Measurements from ENCODE around the gene PROX1. TPM values are rescaled to one million over a fixed set of nuclear protein-coding genes. Genes with fewer than 3 reads are reported as not detected.

The PROX1 gene
- total and polyA plus RNA-seq, 2 of the 8 experiments (the other 6 are each of a cell fraction or from before 2014, with no cell fraction given), result 0.30 to 2.0 TPM

DNA sequence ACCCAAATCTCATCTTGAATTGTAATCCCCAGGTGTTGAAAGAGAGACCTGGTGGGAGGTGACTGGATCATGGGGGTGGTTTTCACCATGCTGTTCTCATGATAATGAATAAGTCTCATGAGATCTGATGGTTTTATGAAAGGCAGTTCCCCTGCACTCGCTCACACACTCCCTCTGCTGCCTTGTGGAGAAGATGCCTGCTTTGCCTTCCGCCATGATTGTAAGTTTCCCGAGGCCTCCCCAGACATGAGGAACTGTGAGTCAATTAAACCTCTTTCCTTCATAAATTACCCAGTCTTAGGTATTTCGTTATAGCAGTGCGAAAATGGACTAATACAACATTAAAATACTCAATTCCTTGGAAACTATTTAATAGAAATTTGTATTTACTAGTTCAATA lies 99.2 kb downstream of the PROX1 start:
- FAIRE-seq (no peak), DNase-seq (ENCODE audit: low read depth in 1 of 2, low spot score in 2 of 2) (no peak)
- no peak overlapping the region for H2BK5ac ChIP-seq (ENCODE audit: low read depth, low read length)
- no peak overlapping the region for H2AFZ ChIP-seq (ENCODE audit: low read length)
- H3K23ac ChIP-seq (ENCODE audit: insufficient read length), result no peak overlapping the region
- H4K8ac ChIP-seq (ENCODE audit: extremely low read depth, insufficient read depth, low read length), result no peak overlapping the region
- no peak overlapping the region for H3K4me3 ChIP-seq (ENCODE audit: extremely low read depth in 1 of 4, insufficient read depth in 2 of 4, low read depth in 3 of 4, low read length in 4 of 4)
- no peak overlapping the region for H2BK120ac ChIP-seq (replicated peaks; ENCODE audit: low read depth, low read length)
- H3K14ac ChIP-seq (ENCODE audit: insufficient read length), result no peak overlapping the region
- no peak overlapping the region for H3K4ac ChIP-seq (replicated peaks; ENCODE audit: insufficient read length, low read depth, low read length)
- H3K79me1 ChIP-seq (ENCODE audit: low read depth, low read length), result no peaks in the 10 kb centered on the region
- TF ChIP-seq YY1 (IDR thresholded peaks at IDR 0.05; ENCODE audit: low read depth, low read length) (peak; percentile 35; the same call in 1 of the 2 replicates), BRCA1 (IDR thresholded peaks at IDR 0.05; ENCODE audit: low read depth, low read length) (no peak), GTF2F1 (IDR thresholded peaks at IDR 0.05; ENCODE audit: borderline replicate concordance, low read depth, low read length) (no peak), RAD21 (IDR thresholded peaks at IDR 0.05 in 1 of 2, conservative IDR thresholded peaks at IDR 0.05 in 1 of 2; ENCODE audit: low read depth in 2 of 2, low read length in 2 of 2) (peak; percentile 43 to 49; a peak in 3 of 4 replicates)
- TF ChIP-seq, protein P1, sequence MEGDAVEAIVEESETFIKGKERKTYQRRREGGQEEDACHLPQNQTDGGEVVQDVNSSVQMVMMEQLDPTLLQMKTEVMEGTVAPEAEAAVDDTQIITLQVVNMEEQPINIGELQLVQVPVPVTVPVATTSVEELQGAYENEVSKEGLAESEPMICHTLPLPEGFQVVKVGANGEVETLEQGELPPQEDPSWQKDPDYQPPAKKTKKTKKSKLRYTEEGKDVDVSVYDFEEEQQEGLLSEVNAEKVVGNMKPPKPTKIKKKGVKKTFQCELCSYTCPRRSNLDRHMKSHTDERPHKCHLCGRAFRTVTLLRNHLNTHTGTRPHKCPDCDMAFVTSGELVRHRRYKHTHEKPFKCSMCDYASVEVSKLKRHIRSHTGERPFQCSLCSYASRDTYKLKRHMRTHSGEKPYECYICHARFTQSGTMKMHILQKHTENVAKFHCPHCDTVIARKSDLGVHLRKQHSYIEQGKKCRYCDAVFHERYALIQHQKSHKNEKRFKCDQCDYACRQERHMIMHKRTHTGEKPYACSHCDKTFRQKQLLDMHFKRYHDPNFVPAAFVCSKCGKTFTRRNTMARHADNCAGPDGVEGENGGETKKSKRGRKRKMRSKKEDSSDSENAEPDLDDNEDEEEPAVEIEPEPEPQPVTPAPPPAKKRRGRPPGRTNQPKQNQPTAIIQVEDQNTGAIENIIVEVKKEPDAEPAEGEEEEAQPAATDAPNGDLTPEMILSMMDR (IDR thresholded peaks at IDR 0.05; ENCODE audit: control extremely low read depth in 1 of 3, insufficient read depth in 1 of 3, low read depth in 1 of 3, low read length in 3 of 3), result peak; percentile 16 to 40 (median 40); a peak in 3 of 4 replicates
- WGBS, 2 experiments (ENCODE audit: extremely low coverage in 1 of 2, insufficient coverage in 1 of 2, insufficient read length in 1 of 2, insufficient replicate concordance in 2 of 2, low coverage in 1 of 2, low lambda C conversion rate in 2 of 2, missing lambda C conversion rate in 1 of 2), result 83% methylated on average over 5 of the region's 5 CpGs; no CpG with 5 or more reads in 1 of the 2 experiments
- H3K4me2 ChIP-seq (ENCODE audit: insufficient read depth in 1 of 2, low read depth in 2 of 2, low read length in 2 of 2), result no peak overlapping the region
- ChIA-PET CTCF (ENCODE audit: partially characterized antibody) (interaction anchor here (0.6 to 1.1 kb wide), 3 partner anchors 19 to 896 kb away, joined by 3 read pairs; no protein-coding TSS in a partner anchor), POLR2A (ENCODE audit: partially characterized antibody) (no interaction called here)
- H2BK15ac ChIP-seq (ENCODE audit: low read length), result no peak overlapping the region
- no peak overlapping the region for H3K27ac ChIP-seq (ENCODE audit: low read depth, low read length)
- H3K23me2 ChIP-seq (ENCODE audit: low read depth, low read length), result no peaks in the 10 kb centered on the region
- no peak overlapping the region for H2BK20ac ChIP-seq (ENCODE audit: low read length)
- H3K4me1 ChIP-seq (replicated peaks in 1 of 4; ENCODE audit: control insufficient read depth in 3 of 4, insufficient read depth in 4 of 4, low read length in 3 of 4), result peaks cover 0 to 2% (median 0%) of the 10 kb centered on the region in 4 experiments; a peak in 1 of 7 replicates
- H3K27me3 ChIP-seq (replicated peaks in 1 of 4; ENCODE audit: control insufficient read depth in 3 of 4, extremely low read depth in 1 of 4, insufficient read depth in 3 of 4, low read length in 3 of 4), result no peaks in the 10 kb centered on the region
- H3K56ac ChIP-seq (replicated peaks; ENCODE audit: insufficient read length, low read depth, low read length), result no peak overlapping the region
- H4K5ac ChIP-seq (ENCODE audit: insufficient read length, low read depth, low read length), result no peak overlapping the region
- no peaks in the 10 kb centered on the region for H3K36me3 ChIP-seq (ENCODE audit: control insufficient read depth in 2 of 4, insufficient read depth in 4 of 4, low read length in 3 of 4)
- no peaks in the 10 kb centered on the region for H3K79me2 ChIP-seq (ENCODE audit: control insufficient read depth in 1 of 2, insufficient read depth in 2 of 2, low read length in 2 of 2)
- H4K20me1 ChIP-seq (replicated peaks in 1 of 2; ENCODE audit: control insufficient read depth in 1 of 2, insufficient read depth in 2 of 2, low read length in 2 of 2), result no peaks in the 10 kb centered on the region
- H3K9me3 ChIP-seq (ENCODE audit: insufficient read depth in 2 of 2, low read depth in 1 of 2, low read length in 1 of 2), result no peaks in the 10 kb centered on the region
- H3K18ac ChIP-seq (ENCODE audit: extremely low read depth, low read length), result no peak overlapping the region
- H3K9ac ChIP-seq (replicated peaks in 1 of 4; ENCODE audit: extremely low read depth in 1 of 4, low read depth in 3 of 4, low read length in 3 of 4), result no peak overlapping the region
- H2AK5ac ChIP-seq (ENCODE audit: low read depth, low read length), result no peak overlapping the region
- no peak overlapping the region for H4K91ac ChIP-seq (replicated peaks; ENCODE audit: insufficient read length, low read length)
- H2BK12ac ChIP-seq (ENCODE audit: low read depth, low read length), result no peak overlapping the region
